ENCODE data around the gene CUEDC1.
A peak's percentile ranks its signal among the peaks of the same experiment; 100 is the strongest.

Gene CUEDC1

DNA sequence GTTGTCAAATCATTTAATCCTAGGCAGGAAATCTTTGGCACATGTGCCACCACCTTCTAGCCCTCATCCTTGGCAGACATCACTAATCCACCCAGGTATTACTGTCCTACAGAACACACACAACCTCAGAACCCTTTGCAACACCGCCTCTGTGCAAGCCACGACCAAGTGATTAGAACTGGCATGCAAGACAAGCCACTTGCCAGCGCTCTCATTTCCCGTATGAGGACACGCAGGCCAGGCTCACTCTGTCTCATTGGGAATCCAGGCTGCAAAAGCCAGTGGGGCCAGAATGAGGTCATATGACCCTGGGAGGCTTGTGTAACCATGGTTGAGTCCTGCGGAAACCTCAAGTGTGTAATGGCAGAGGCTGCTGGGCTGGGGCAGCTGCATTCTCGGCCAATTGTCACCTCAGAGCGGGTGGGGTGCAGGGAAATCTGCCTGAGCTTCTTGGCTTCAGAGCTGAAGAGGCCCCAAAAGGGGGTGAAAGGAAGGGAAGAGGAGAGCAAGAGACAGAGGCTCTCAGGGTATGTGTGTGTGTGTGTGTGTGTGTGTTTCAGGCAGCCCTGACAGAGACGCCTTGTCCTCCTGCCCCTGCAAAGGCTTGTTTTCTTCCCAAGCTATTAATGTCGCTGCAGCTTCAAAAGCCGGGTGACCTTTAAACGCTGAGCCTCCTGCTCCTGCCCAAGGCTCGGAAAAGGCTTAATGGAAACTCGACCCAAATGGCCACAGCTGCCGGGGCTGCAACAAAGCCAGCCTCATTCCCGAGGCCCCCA, 62.2 kb downstream of the CUEDC1 start:
- DNase-seq: peak; percentile 97

DNA sequence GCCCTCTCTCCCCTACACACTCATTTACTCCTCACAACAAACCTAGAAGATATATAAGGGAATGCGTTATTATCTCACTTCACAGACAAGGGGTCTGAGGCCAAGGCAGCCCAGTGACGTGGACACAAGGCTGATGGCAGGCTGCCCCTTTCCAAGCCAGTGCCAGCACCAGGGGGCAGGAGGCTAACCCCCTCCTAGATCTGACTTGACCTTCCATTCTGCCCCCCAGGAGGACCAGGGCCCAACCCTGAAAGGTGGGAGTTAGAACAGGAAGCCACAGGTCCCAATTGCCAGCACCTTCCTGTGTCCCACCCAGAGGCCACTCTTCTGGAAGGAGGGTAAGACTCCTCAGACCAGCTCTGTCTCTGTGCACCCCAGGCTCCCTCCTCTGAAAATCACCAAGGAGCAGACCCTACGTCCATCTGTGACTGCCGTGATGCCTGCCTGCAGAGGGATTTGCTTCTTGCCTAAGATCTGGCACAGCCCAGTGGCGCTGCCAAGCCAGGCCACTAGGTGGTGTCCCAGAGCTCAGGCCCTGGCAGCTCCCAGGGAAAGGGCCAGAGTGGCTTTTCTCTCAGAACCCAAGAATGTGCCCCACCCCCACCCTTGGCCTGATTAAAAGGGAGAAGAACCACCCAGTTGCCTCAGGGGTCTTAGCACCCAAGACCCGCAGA, 62.9 kb downstream of the CUEDC1 start:
- DNase-seq: peak; percentile 94

DNA sequence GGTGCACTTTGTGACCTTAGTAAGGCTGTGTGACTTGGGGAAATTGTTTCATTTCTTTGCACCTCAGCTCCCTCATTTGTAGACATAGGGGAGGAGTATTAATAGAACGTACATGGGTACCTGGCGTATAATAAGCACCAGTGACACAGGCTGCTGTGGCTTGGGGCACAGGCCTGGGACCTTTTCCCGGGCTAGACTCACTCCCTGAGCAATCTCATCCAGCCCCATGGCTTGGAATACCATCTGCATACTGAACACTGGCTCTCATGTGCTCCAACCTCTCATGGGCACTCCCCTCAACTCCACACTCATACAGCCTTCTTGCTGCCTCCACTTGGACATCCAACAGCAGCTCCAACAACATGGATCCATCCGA, 64.4 kb downstream of the CUEDC1 start:
- DNase-seq: no peak

DNA sequence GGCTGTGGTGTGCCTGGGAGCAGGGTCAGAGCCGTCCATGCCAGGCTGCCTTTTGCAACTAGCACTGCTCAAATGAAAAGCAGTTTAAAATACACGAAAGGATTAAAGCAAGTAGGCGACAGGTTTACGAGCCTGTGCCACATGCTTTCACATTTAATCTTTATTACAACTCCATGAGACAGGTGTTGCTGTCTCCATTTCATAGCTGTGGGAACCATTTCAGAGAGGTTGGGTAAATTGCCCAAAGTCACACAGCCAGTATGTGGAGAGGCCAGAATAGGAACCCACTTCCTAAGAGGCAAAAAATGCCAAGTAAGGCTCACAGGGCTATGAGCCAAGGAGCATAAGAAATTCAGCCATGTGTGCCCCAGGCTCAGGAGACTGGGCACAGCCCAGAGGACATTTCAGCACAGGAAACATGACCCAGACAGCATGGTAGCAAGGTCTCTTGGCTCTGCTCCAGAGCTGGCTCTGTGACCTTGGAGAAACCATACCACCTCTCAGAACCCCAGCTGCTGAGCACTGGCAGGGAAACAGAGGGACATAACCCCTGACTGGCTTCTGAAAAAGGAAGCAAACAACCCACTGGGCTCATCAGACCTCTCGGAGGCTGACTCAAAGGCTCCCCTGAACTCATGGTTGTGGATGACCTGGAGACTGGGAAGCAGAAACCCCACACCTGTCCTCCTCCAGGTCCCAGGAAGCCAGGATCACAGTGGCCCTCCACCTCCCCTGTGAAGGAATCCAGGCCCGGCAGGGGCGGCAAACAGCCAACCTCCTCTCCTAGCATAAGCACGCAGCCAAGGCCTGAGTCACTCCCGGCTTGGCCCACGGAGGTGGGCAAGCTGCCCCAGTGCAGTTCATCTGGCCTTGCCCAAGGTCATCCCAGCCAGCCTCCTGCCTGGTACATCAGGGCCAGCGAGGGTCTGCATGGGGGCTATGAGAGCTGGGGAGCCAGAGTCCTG, 65.0 kb downstream of the CUEDC1 start:
- DNase-seq: peak; percentile 84

DNA sequence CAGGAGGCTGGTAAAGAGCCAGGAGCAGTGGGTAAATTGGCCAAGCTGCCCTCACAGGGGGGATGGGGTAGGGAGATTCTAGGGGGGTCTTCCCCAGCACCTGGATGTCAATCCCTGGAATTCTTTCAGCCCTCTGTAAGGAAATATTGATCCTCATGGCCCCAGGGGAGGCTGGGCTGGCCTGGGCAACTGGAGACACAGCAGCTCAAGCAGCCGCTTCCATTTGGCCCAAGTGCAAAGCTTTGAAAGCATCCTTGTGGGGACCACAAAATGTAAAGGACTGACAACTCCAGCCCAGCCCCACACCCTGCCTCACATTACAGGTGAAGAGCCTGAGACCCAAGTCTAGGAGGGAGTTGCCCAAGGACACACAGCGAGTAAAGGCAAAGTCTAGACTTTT, 66.0 kb downstream of the CUEDC1 start:
- DNase-seq: peak; percentile 27

DNA sequence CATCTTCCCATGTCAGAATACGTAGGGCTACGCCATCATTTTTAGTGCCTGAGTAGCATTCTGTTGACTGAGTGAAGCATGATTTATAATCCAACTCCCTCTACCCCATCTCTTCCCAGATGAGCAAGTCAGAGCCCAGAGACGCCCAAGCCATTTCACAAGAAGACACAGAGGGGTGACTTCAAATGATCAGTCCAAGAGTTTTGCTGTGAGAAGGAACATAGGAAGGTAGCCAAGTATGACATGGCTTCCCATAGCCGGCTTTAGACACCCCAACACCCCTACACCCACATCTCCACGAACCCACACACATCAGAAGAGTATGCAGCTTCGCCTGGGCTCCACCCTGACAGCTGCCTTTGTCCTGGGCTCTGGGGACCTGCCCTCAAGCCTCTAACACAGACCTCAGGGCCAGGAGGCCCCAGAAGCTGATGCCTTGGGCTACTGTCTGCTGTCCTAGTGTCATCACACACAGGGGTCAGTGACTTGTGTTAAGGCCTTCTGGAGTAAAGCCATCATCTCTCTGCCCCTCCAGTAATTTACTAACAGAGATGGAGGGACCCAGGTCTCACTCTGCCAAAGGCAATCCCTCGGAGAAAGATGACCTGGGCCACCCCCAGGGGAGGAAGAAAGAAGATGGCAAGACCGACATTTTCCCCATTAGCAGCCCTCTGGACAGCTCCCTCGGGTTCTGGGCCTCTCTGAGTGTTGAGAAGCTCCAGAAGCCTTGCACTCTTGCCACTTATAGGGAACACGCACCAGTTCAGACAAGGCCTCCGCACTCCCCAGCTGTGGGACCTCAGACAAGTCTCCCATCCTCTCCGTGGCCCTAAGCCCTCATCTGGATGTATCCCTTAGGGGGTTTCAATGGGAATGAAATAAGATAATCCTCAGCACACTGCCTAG, 66.6 kb downstream of the CUEDC1 start:
- no peak for DNase-seq

DNA sequence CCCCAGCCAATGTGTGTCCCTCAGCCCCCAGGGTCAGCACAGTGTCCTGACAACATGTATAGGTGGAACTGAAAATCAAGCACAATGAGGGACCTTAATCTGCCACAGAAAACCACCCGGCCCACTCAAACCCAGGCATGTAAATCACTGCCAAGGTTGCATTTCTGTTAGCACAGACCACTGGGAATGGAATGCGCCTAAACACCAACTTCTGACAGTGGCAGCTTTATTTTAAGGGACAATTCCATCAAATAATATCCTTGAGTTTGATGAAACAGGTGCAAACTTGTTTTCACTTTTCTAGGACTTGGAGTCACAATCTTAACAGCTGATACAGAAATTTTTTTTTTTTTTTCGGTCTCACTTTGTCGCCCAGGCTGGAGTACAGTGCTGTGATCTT, 68.1 kb downstream of the CUEDC1 start:
- DNase-seq: no peak

DNA sequence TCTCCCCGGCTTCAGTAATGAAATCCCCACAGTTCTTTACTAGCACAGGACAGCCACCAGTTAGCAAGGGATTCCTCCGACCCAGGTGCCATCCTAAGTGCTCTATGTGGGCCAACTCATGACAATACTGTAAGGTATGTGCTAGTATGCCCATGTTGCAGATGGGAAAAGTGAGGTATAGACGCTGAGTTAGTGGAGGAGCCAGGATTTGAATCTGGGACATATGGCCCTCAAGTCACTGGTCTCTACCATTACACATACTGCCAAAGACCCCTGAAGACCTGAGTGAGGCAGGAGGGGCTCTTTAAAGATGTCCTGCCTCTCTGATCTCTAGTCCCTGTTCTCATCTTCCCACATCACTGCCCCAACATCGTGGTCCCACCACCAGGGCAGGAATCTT, 69.2 kb downstream of the CUEDC1 start:
- DNase-seq: no peak

DNA sequence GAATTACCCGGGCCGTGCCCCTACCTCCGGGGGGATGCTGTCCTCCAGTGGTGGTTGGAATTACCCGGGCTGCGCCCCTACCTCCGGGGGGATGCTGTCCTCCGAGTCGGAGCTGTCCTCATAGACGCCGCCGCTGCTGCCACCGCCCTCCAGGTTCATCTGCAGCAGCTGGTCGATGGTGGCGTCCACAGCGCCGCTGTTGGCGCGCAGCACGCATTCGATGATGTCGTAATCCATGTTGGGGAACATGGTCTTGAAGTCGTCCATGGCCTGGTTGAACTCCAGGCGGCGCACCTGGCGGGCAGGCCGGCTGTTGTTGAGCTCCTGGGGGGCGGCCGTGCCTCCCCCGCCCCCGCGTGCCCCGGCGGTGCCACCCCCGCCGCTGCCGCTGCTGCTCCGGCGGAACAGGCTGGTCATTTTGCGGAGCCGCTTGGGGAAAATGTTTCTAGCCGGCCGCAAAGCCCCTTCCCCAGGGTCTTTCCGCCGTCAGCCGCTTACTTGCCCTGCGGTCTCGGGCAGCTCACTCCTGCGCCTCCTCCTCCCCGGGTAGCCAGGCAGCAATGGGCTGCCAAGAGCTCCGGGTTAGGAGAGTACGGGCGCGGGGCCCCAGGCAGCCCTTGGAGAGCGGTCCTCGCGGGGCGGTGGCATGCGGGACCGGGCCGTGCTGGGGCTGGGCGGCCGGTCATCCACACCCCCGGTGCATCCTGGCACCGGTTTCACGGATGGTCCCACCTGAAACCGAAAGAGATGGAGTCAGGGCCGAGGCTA, 69.9 kb downstream of the CUEDC1 start:
- DNase-seq: no peak

DNA sequence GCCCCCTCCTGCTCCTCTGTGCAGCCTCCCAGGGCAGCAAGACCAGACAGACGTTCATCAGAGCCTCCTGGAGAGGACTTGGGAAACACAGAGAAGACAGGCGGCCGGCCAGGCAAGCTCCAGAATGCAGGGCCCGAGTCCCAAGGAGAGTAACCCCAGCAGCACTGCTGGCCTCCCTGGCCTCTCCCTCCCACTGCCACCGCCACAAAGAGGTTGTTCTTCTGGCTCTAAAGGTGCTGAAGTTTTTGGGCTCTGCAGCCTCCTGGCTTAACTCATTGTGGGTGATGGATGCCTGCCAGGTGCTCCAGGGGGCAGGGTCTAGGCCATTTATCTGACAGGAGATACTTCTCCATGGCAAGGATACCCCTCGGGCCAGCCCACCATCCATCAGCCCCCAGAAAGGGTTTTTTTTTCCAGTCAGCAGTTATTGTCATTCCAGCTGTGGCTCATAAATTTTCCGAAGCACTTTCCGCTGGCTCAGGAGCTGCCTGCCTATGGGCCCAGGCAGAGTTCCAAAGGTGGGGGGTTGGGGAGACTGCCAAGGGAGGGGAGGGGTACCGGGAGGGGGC, 73.3 kb downstream of the CUEDC1 start:
- peak; percentile 90 for DNase-seq

DNA sequence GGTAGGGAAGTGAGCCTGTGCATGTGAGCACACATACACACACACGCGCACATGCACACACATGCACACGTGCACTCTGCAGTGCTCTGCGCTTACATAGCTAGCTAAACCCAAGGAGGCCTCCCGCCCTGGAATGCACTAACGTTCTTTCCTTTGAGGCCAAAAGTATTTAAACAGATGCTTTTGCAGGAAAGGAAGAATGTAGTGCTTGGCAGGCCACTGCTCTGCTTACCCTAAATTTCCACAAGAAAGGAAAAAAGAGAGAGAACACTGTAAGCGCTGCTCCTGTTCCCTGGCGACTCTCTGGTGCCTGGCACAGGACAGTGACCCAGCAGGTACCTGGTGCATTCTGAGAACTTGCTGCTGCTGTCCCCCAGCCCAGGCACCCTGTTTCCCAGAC, 74.1 kb downstream of the CUEDC1 start:
- DNase-seq: peak; percentile 93

DNA sequence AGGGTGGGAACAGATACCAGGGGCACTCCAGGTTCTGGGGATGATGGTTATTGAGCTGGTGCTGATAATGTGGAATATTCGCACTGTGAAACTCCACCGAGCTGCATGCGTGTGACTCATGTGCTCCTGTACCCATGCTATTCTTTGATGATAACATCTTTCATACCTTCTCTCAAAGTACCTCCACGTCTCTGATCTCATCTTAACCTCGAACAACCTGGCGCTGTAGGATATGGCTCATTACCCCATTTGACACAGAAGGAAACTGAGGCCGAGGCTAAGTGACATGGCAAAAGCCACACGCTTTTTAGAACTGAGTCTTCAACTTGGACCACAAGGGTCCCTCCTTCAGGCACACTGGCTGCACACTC, 75.1 kb downstream of the CUEDC1 start:
- no peak for DNase-seq

DNA sequence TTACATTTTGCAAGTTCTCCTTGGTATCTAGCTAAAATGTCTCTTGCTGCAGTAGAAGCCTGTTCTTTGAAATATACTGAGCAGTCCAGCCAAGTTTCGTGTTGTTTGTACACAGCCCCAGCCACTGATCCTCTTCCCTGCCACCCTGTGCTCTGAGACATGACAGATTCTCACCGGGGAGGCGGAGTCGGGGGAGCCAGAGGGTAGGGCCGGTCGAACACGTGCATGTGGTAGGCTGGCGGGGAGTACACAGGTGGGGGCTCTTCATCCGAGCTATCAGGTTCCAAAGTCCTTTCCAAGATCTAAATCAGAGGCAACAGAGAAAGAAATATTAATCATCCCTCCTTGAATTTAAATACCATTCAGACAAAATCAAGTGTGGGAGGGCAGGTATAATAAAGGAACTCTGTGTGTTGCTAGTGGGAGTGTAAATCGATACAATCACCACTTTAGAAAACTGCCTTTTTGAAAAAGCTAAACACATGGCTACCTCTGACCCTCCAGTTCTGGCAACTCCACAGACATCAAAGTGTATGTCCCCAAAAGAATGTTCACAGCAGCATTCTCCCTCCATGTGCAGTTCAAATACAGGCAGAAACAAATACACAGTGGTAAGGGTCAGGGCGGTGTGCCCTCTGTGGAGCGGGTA, 75.7 kb downstream of the CUEDC1 start:
- peak; percentile 35 for DNase-seq

DNA sequence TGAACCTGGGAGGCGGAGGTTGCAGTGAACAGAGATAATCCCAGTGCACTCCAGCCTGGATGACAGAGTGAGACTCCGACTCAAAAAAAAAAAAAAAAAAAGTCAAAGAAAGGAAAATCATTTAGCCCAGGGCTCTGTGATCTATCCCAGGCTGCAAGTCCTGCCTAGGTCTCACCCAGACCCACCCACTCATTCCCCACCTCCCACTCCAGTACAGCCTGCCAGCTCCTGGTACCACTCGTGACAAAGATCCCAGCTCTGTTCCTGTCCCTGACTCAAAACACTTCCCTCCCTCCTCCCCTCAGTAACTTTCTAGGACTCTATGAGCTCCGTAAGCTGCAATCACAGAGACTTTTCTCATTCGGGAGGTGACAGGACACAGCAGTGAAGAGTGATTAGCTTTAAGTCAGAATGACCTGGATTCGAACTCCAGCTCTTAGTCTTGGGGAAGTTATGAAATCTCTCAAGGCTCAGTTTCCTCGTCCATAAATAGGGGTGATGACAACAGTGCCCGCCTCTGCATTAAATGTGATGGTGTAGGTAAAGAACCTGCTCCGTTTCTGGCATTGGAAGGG, 77.3 kb downstream of the CUEDC1 start:
- DNase-seq: no peak

DNA sequence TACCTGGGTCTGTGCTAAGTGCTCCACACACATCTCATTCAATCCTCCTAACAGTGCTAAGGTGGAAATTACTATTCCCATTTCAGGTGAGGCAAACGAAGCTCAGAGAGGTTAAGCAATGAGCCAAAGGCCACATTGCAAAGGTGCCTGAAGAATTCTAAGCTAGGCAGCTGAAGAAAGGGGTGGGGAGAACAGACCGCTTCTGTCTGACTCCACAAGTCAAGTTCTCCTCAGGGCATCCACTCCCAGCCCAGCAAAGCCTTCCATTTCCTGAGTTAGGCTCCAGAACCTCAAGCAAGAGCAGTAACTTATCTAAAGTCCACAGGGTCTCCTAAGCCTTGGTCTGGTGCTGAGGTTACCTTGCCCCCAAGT, 78.4 kb downstream of the CUEDC1 start:
- no peak for DNase-seq

DNA sequence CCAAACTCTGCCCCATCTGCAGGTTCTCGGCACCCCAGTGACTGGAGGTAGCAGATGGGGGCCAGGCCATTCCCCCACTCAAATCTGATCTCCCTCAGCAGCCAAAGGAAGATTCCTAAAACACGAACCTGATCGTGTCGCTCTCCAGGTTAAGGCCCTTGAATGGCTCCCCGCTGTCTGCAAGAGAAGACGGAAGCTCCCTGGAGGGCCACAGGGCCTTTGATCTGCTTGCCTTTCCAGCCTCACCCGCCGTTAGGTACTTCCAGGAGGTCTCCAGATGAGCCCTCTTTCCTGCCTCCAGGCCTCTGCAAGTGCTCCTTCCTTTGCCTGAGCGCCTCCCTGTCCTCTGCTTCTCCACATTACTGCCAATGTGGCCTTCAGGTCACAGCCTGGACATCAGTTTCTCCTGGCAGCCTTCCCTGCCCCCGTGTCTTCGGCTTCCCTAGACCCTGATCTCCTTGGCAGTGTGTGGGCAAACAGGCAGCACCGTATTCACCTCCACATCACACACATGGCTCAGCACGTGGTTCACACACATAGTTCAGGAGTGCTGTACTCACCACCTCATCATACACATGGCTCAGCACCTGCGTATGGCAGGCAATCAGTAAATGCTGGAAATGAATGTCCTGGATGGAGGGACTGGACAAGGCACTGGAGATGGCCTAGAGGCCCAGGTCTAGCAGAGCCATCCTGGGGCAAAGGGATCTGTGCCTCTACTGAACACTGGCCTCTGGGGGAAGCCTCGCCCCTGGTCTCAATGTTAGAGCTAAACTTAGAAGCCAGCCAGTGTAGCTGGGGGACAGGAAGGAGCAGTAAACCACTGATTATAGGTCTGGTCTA, 79.0 kb downstream of the CUEDC1 start:
- no peak for DNase-seq

DNA sequence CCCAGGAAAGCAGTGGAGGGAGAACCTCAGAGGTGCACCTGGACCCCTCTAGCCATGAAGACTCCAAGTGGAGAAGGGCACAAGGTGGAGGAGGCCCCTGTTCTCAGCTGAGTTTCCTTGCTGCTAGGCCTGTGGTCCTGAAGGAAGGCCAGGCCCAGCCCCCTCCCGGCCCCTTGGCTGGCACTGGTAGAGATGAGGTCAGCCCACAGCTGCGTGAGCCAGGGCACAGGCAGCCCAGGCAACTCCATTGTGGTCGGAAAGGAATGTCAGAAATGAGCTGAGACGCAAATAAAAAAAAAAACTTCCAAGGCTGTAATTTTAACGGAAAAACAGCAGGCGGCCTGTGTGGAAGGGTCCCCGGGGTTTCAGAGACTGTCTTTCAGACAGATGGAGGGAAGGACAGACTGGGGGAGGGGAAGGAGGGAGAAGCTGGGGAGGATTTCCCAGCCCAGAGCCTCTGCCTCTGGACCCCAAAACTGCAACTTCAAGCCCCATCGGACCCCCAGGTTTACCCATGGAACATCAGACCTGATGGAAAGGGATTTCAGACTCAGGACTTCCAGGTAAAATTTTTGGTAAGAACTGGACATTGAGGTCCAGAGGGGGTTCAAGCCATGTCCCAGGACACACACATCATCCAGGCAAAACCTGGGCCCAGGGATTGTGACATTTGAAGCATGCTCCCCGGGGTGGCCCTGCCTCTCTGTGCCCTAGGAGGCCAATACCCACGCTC, 79.8 kb downstream of the CUEDC1 start:
- DNase-seq: peak; percentile 97

DNA sequence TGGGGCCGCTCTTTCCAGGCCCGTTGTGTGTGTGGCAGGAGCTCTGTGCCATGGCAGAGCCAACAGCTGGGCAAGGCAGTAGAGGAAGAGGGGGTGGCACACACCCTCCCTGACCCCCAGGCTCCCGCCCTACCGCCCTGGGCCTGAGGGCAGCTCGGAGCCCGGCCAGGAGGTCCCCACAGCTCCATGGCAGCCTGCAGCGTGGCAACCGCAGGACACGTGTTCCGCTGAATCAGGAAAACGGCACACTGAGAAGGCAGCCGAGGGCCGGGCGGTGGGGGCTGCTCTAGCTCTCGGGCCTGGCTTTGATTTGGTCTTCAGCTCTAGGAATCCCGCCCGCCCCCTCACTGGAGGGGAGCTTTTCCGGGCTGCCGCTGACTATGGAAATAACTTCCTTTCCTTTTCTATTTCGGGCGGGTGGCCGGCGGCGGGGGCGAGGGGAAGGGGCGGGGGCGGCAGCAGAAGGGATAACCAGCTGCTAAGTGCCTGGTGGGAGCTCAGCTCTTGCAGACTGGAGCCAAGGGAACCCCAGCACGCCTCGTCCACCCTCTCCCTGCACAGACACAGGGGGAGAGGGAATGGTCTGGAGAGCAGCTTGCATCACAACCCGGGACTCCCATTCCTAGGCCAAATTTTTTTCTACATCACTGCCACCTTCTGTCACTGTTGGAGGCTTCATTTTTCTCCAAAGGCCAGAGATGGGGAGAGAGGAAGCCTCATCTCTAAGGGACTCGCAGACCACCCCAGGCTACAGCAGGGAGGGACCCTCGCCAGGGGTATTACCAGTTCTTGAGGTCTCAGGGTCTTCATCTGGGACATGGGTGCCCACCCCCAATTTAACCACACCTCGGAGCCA, 80.5 kb downstream of the CUEDC1 start:
- peak; percentile 97 for DNase-seq
